ENCODE results near the gene JARID2. TPM values are rescaled to one million over a fixed set of nuclear protein-coding genes. Genes with fewer than 3 reads are reported as not detected.

The JARID2 gene
- total RNA-seq, 6 experiments from 2014 or later: 2.5 to 3.9 (median 3.0) TPM

DNA sequence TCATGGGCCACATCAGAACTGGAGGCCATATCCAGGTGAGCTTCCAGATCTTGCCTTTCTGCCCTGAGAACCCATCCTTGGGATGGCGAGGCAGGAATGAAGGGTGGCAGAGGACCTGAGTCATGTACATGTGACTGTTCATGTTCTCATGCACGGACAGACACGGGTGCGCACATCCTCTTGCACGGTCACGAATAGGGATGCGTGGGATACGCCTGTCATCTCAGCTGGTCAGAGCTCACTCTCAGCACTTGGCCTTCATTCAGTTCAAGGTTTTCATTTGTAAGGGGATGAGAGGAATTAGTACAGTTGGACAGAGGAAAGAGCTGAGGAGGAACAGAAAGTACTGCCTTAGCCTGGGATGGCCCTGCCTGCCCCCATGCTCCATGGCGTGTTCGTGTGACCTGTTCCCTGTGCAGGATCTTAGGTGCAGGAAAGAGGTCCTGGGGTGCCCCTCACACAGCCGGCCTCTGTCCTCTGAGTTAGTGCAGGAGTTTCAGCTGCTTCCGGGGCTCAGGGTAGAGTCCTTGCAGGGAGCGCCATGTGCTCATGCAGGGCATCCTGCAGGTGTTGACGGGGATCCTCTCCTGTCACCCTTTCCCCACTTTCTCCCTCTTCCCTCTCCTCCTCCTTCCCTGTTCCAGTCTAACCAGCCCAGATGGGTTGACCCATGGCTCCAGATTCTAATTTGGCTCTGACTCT, 243.5 kb downstream of the JARID2 start:
- intact Hi-C loops (cut with DNase I): no loop called here
- Histone ChIP-seq H3K36me3 (peaks cover 0 to 11% (median 0%) of the 10 kb centered on the region in 4 donors), H3K9me3 (no peaks in the 10 kb centered on the region), H3K4me1 (peaks cover 0 to 4% (median 0%) of the 10 kb centered on the region in 4 donors), H3K27ac (no peak overlapping the region), H3K27me3 (no peaks in the 10 kb centered on the region), H3K4me3 (no peak overlapping the region)
- TF ChIP-seq, protein P1, sequence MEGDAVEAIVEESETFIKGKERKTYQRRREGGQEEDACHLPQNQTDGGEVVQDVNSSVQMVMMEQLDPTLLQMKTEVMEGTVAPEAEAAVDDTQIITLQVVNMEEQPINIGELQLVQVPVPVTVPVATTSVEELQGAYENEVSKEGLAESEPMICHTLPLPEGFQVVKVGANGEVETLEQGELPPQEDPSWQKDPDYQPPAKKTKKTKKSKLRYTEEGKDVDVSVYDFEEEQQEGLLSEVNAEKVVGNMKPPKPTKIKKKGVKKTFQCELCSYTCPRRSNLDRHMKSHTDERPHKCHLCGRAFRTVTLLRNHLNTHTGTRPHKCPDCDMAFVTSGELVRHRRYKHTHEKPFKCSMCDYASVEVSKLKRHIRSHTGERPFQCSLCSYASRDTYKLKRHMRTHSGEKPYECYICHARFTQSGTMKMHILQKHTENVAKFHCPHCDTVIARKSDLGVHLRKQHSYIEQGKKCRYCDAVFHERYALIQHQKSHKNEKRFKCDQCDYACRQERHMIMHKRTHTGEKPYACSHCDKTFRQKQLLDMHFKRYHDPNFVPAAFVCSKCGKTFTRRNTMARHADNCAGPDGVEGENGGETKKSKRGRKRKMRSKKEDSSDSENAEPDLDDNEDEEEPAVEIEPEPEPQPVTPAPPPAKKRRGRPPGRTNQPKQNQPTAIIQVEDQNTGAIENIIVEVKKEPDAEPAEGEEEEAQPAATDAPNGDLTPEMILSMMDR (IDR thresholded peaks at IDR 0.05): no peak
- TF ChIP-seq POLR2A (IDR thresholded peaks at IDR 0.05): no peak
- no peak for DNase-seq
- 98% methylated on average over 7 of the region's 14 CpGs for WGBS (ENCODE audit: insufficient coverage, low coverage, low lambda C conversion rate, missing lambda C conversion rate)
- no peak for ATAC-seq

DNA sequence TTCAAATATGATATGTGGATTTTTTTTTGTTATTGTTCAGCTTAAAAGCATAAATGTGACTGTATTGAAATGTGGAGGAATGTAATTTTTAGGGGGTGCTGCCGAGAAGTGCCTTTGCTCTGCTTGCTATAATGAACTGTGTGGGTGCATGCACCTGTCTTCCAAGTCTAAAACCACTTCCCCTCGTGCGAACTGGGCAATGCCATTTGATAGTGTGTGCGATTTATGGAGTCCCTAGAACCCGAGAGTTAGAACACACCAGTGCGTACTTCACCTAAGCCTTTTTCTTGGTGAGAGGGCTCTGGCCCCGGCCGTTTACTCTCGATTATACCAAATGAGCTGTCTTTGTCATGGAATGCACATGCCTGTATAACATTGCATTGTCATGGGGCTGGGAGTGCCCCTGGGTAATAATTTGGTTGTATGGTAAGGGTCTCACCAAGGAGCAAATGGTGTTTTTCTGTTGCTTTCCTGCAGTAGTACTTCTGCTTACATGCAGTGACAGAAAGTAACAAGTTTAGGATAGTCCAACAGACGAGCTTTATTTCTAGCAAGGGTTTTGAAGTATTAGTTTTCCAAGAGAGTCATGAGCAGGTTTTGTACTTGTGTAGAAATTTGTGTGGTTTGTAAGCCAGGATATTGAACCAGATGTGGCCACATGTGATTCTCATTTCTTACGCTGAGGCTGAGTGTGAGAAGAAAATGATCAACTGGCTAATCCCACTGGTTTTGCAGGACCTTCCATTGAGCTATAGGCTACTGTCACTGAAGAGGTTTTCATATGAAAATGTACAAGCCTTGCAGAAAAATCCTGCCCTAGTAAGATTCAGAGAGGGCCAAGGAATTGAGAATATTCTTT, 244.6 kb downstream of the JARID2 start:
- intact Hi-C loops (cut with DNase I): no loop called here
- TF ChIP-seq, protein P1 (IDR thresholded peaks at IDR 0.05): no peak
- no peak for TF ChIP-seq POLR2A (IDR thresholded peaks at IDR 0.05)
- DNase-seq (no peak), ATAC-seq (no peak)
- Histone ChIP-seq H3K36me3 (peaks cover 0 to 11% (median 0%) of the 10 kb centered on the region in 4 donors), H3K9me3 (no peaks in the 10 kb centered on the region), H3K27me3 (no peaks in the 10 kb centered on the region), H3K4me1 (peaks cover 0 to 4% (median 0%) of the 10 kb centered on the region in 4 donors), H3K4me3 (no peak overlapping the region), H3K27ac (no peak overlapping the region)
- WGBS (ENCODE audit: insufficient coverage, low coverage, low lambda C conversion rate, missing lambda C conversion rate): 82% methylated on average over 11 of the region's 11 CpGs

DNA sequence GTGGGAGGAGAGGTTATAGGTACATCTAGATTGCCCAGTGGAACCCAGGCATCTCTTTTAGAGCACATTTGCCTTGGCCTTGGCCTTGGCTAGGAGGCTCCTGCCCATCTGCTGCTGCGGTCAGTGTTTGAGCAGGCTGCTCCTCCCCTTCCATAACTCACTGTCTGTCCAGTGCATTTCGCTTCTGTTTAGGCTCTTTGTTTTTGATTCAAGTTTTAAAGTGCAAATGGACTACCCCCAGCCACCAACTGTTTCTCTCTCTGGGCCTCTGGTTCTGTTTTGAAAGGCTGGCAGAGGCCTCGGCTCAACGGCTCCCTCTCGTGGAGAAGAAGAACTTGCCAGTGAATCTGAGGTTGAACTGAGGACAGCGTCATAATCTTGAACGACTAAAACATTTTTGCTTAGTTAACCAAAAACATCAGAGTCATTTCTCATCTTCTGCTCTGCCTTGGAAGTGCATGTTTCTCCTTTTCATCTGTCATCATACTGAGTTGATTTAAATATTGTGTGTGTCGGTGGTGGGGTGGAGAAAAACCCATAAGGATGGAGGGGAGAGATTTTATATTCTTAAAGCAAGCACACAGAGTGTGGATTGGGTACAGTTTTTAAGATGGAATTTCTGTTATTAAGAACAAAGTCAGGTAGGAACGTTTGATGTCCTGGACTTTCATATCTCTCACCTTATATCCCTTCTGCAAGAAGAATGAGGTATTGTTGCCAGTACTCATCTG, 245.6 kb downstream of the JARID2 start:
- ATAC-seq: peak; percentile 83 to 96 (median 90)
- Histone ChIP-seq H3K4me1 (peaks cover 0 to 4% (median 0%) of the 10 kb centered on the region in 4 donors), H3K36me3 (peaks cover 0 to 13% (median 0%) of the 10 kb centered on the region in 4 donors), H3K27me3 (no peaks in the 10 kb centered on the region), H3K4me3 (no peak overlapping the region), H3K27ac (no peak overlapping the region), H3K9me3 (no peaks in the 10 kb centered on the region)
- peak in 2 of 3 donors; percentile 63 to 73 for DNase-seq
- TF ChIP-seq, protein P1 (IDR thresholded peaks at IDR 0.05): peak; percentile 79 to 96 (median 94)
- no peak for TF ChIP-seq POLR2A (IDR thresholded peaks at IDR 0.05)
- 12% methylated on average over 9 of the region's 9 CpGs for WGBS (ENCODE audit: insufficient coverage, low coverage, low lambda C conversion rate, missing lambda C conversion rate)
- intact Hi-C loops (cut with DNase I): no loop called here

DNA sequence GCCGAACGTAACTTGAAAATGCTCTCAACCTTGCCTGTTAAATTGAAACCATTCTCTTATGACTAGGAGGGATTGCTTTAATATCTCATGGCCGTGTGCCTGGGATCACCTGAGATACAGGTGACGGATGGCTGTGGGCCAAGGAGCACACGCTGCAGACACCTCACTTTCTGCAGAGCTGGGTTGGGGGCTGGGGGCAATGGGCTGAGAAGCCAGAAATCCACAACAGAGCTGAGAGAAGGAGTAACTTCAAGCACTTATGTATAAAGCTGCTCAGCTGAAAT, 246.1 kb downstream of the JARID2 start:
- ATAC-seq (no peak), DNase-seq (no peak)
- no peaks in the 10 kb centered on the region for H3K9me3 ChIP-seq
- 81% methylated on average over 5 of the region's 5 CpGs for WGBS (ENCODE audit: insufficient coverage, low coverage, low lambda C conversion rate, missing lambda C conversion rate)
- H3K27me3 ChIP-seq: no peaks in the 10 kb centered on the region
- no peak for TF ChIP-seq POLR2A (IDR thresholded peaks at IDR 0.05)
- TF ChIP-seq, protein P1 (IDR thresholded peaks at IDR 0.05): no peak
- intact Hi-C loops (cut with DNase I): no loop called here
- peaks cover 0 to 4% (median 0%) of the 10 kb centered on the region in 4 donors for H3K4me1 ChIP-seq
- peaks cover 0 to 18% (median 0%) of the 10 kb centered on the region in 4 donors for H3K36me3 ChIP-seq
- no peak overlapping the region for H3K4me3 ChIP-seq
- no peak overlapping the region for H3K27ac ChIP-seq
